WTC11 (cell line): Measurements from ENCODE around the gene CHORDC1.

Experiments used
- ELF4 ChIP-seq: sonication (generic); formaldehyde crosslinking; IDR thresholded peaks from 2 replicates; pipeline ENCODE4 v1.8.1; 2022; ENCODE audit warnings: low read depth, mild to moderate bottlenecking, moderate library complexity, missing genetic modification reagents
- JUN ChIP-seq: sonication (generic); formaldehyde crosslinking; IDR thresholded peaks from 2 replicates; pipeline ENCODE4 v1.8.0; 2023; ENCODE audit warnings: mild to moderate bottlenecking, missing genetic modification reagents
- TEAD4 ChIP-seq: sonication (generic); formaldehyde crosslinking; IDR thresholded peaks from 2 replicates; pipeline ENCODE4 v1.8.0; 2022; ENCODE audit warnings: mild to moderate bottlenecking, missing genetic modification reagents
- ZNF263 ChIP-seq: sonication (generic); formaldehyde crosslinking; IDR thresholded peaks from 2 replicates; pipeline ENCODE4 v1.8.1; 2022; ENCODE audit warnings: low read depth, mild to moderate bottlenecking, moderate library complexity, missing genetic modification reagents
- ZNF416 ChIP-seq: fragments of 250-450 bp; sonication (Bioruptor Pico); IDR thresholded peaks from 2 replicates; pipeline ENCODE4 v1.9.0; 2021; ENCODE audit warnings: mild to moderate bottlenecking, inconsistent platforms
- TF ChIP-seq, protein P1 (sequence below): fragments of 200-600 bp; IDR thresholded peaks from 2 replicates; pipeline ENCODE4 v1.8.0; 2022; ENCODE audit warnings: antibody characterized with exemption
- TF ChIP-seq, protein P2 (sequence below): sonication (generic); formaldehyde crosslinking; IDR thresholded peaks from 2 replicates; pipeline ENCODE4 v1.8.0; 2022; ENCODE audit warnings: mild to moderate bottlenecking, missing genetic modification reagents

DNA sequence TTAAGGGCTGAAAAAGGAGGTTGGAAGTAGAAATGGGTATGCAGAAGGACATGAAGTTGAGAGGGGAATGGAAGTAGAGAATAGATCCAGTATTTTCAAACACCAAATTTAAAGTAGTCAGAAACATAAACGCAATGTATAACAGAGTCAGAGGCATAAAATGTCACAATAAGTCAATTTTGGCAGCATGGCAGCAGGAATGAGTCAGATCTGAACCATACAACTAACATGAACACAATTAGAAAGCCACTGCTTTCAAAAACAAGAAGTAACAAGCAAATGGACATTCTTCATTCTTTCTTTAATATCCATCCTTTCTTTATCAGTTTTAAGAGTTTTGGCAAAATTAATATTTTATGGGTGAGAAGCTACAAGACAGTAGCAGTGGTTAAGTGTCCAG, 2.5 kb downstream of the CHORDC1 start:
- TF ChIP-seq, protein P1, sequence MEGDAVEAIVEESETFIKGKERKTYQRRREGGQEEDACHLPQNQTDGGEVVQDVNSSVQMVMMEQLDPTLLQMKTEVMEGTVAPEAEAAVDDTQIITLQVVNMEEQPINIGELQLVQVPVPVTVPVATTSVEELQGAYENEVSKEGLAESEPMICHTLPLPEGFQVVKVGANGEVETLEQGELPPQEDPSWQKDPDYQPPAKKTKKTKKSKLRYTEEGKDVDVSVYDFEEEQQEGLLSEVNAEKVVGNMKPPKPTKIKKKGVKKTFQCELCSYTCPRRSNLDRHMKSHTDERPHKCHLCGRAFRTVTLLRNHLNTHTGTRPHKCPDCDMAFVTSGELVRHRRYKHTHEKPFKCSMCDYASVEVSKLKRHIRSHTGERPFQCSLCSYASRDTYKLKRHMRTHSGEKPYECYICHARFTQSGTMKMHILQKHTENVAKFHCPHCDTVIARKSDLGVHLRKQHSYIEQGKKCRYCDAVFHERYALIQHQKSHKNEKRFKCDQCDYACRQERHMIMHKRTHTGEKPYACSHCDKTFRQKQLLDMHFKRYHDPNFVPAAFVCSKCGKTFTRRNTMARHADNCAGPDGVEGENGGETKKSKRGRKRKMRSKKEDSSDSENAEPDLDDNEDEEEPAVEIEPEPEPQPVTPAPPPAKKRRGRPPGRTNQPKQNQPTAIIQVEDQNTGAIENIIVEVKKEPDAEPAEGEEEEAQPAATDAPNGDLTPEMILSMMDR: no peak
- TF ChIP-seq JUN (CRISPR knock-in tag) (no peak), ZNF416 (CRISPR knock-in tag) (no peak), ELF4 (CRISPR knock-in tag) (no peak), TEAD4 (CRISPR knock-in tag) (no peak), ZNF263 (CRISPR knock-in tag) (no peak)
- TF ChIP-seq, protein P2, sequence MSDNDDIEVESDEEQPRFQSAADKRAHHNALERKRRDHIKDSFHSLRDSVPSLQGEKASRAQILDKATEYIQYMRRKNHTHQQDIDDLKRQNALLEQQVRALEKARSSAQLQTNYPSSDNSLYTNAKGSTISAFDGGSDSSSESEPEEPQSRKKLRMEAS (CRISPR knock-in tag): no peak
